Left lung (tissue), 10 donors: Measurements from ENCODE around the gene OBP2B. TPM values are rescaled to one million over a fixed set of nuclear protein-coding genes. Genes with fewer than 3 reads are reported as not detected.

Experiments used
- ATAC-seq: fragments of 200-7000 bp; cut with Tn5 transposase; one replicate; pipeline ENCODE4 v1.9.1; 2020; ENCODE audit warnings: moderate library complexity
- DNase-seq, 4 donors: peaks; one replicate each; pipeline ENCODE4 v3.0.0-alpha.2; 2013 to 2020
- H3K27ac ChIP-seq, 2 donors: fragments of 200-600 bp; sonication (generic) in 1 of 2; one replicate each; pipeline versions ENCODE4 v1.5.0 to v1.8.0; 2020 to 2021
- H3K27me3 ChIP-seq, 2 donors: fragments of 200-600 bp; sonication (generic) in 1 of 2; one replicate each; pipeline versions ENCODE4 v1.5.0 to v1.8.0; 2020 to 2021
- H3K36me3 ChIP-seq, 2 donors: fragments of 200-600 bp; sonication (generic) in 1 of 2; one replicate each; pipeline versions ENCODE4 v1.5.0 to v1.8.0; 2020 to 2021
- H3K4me1 ChIP-seq, 2 donors: fragments of 200-600 bp; one replicate each; pipeline ENCODE4 v1.8.0; 2021
- H3K4me3 ChIP-seq, 2 donors: fragments of 200-600 bp; sonication (generic) in 1 of 2; one replicate each; pipeline versions ENCODE4 v1.5.0 to v1.8.0; 2020 to 2021; ENCODE audit warnings: mild to moderate bottlenecking in 1 of 2
- H3K9me3 ChIP-seq, 2 donors: fragments of 200-600 bp; sonication (generic) in 1 of 2; one replicate each; pipeline versions ENCODE4 v1.5.0 to v1.8.0; 2020 to 2021
- CTCF ChIP-seq, 2 donors: fragments of 200-600 bp; sonication (generic) in 1 of 2; IDR thresholded peaks; one replicate each; pipeline versions ENCODE4 v1.5.0 to v1.8.0; 2021; ENCODE audit warnings: antibody characterized with exemption in 2 of 2
- intact Hi-C, 2 donors: fragments of 100-400 bp; cut with DNase I; formaldehyde crosslinking; loops; one replicate each; pipeline versions ENCODE4 v1.11.2 to v1.14.2; 2022
- polyA plus RNA-seq, 6 donors: library from polyadenylated mRNA; unstranded; fragments of 120-200 nt; gene quantifications; one replicate each; pipeline ENCODE4 v1.2.1, GENCODE V29; 2013; ENCODE audit not compliant: insufficient read length in 6 of 6
- total RNA-seq, 2 donors: library from RNA; stranded (reverse); fragmentation: NEBNext Ultra II Directional; extraction: Animal tissue kit (Norgen Biotek cat#: 25700); gene quantifications; one replicate each; pipeline ENCODE4 v1.2.1, GENCODE V29; 2021
- donor health status: DM: no; HTN: yes; CAD: no.
- donor health status: DM: no; HTN: no; CAD: no.

The OBP2B gene
- total and polyA plus RNA-seq, 8 donors, result not detected

GRCh38 chr9:133160742-133161546, 48.1 kb downstream of the OBP2B start:
- H3K27ac ChIP-seq, result peak overlapping the region in 1 of 2 donors; percentile 23
- DNase-seq, result peak in 2 of 4 donors; percentile 71 to 80
- H3K36me3 ChIP-seq, result peaks cover 0 to 30% of the 10 kb centered on the region in 2 donors
- peak; percentile 76 to 90 for TF ChIP-seq CTCF (IDR thresholded peaks at IDR 0.05)
- no peak overlapping the region for H3K4me3 ChIP-seq
- peak; percentile 83 for ATAC-seq
- H3K4me1 ChIP-seq, result peaks cover 17 to 40% of the 10 kb centered on the region in 2 donors
- H3K9me3 ChIP-seq, result no peaks in the 10 kb centered on the region
- intact Hi-C loops, result no loop called here
- peaks cover 0 to 20% of the 10 kb centered on the region in 2 donors for H3K27me3 ChIP-seq

- no peak overlapping the region for H3K4me3 ChIP-seq
- no peak for TF ChIP-seq CTCF (IDR thresholded peaks at IDR 0.05)
- peaks cover 0 to 52% of the 10 kb centered on the region in 2 donors for H3K36me3 ChIP-seq
- no peak overlapping the region for H3K27ac ChIP-seq
- intact Hi-C loops, result no loop called here
- no peak for ATAC-seq
- H3K27me3 ChIP-seq, result peaks cover 0 to 14% of the 10 kb centered on the region in 2 donors
- H3K4me1 ChIP-seq, result peaks cover 15 to 30% of the 10 kb centered on the region in 2 donors
- DNase-seq, result peak in 1 of 4 donors; percentile 28
- H3K9me3 ChIP-seq, result no peaks in the 10 kb centered on the region
These were observed 50.4 kb downstream of the OBP2B start for GRCh38 chr9:133158695-133159094.

Other genes starting within 250 kb of the OBP2B start
- under 1 TPM; 0.18 to 0.90 TPM for gene GFI1B, start 230.6 kb downstream of the OBP2B start, total RNA-seq
- gene GFI1B, start 230.6 kb downstream of the OBP2B start, polyA plus RNA-seq, result 1 to 10 TPM in 5 of 6 donors, under 1 TPM in 1; 0.77 to 1.4 (median 1.3) TPM
- 10 to 100 TPM; 37.3 to 41.5 TPM for gene GTF3C5, start 178.3 kb downstream of the OBP2B start, total RNA-seq
- 10 to 100 TPM; 65.1 to 69.5 (median 66.8) TPM for gene GTF3C5, start 178.3 kb downstream of the OBP2B start, polyA plus RNA-seq
- gene CEL, start 147.3 kb downstream of the OBP2B start, total RNA-seq, result 1 to 10 TPM in 1 of 2 donors, under 1 TPM in 1; 0.47 to 1.1 TPM
- 1 to 10 TPM; 1.5 to 2.6 (median 2.2) TPM for gene CEL, start 147.3 kb downstream of the OBP2B start, polyA plus RNA-seq
- 10 to 100 TPM; 56.4 to 58.9 TPM for gene RALGDS, start 88.0 kb downstream of the OBP2B start, total RNA-seq
- 10 to 100 TPM; 43.5 to 54.3 (median 48.2) TPM for gene RALGDS, start 88.0 kb downstream of the OBP2B start, polyA plus RNA-seq
- gene GBGT1, start 45.3 kb downstream of the OBP2B start, total RNA-seq, result 10 to 100 TPM; 22.2 to 45.1 TPM
- 1 to 10 TPM; 2.7 to 5.7 (median 4.6) TPM for gene GBGT1, start 45.3 kb downstream of the OBP2B start, polyA plus RNA-seq
- 1 to 10 TPM; 5.7 to 7.9 TPM for gene ABO, start 66.0 kb upstream of the OBP2B start, total RNA-seq
- gene ABO, start 66.0 kb upstream of the OBP2B start, polyA plus RNA-seq, result 1 to 10 TPM; 2.6 to 6.3 (median 4.3) TPM
- 10 to 100 TPM; 10.9 to 16.7 TPM for gene SURF6, start 126.9 kb upstream of the OBP2B start, total RNA-seq
- 10 to 100 TPM; 25.6 to 31.4 (median 26.6) TPM for gene SURF6, start 126.9 kb upstream of the OBP2B start, polyA plus RNA-seq
- 10 to 100 TPM; 21.8 to 29.2 TPM for gene MED22, start 138.9 kb upstream of the OBP2B start, total RNA-seq
- 10 to 100 TPM; 23.2 to 28.2 (median 26.3) TPM for gene MED22, start 138.9 kb upstream of the OBP2B start, polyA plus RNA-seq
- gene RPL7A, start 139.0 kb upstream of the OBP2B start, total RNA-seq, result 1,000 to 10,000 TPM; 1,624 to 1,706 TPM
- 1,000 to 10,000 TPM; 2,858 to 3,322 (median 3,107) TPM for gene RPL7A, start 139.0 kb upstream of the OBP2B start, polyA plus RNA-seq
- 10 to 100 TPM; 40.4 to 46.1 TPM for gene SURF1, start 147.2 kb upstream of the OBP2B start, total RNA-seq
- gene SURF1, start 147.2 kb upstream of the OBP2B start, polyA plus RNA-seq, result 10 to 100 TPM; 27.9 to 35.2 (median 30.2) TPM
- 10 to 100 TPM; 11.8 to 16.2 TPM for gene SURF2, start 147.3 kb upstream of the OBP2B start, total RNA-seq
- 10 to 100 TPM; 14.9 to 23.0 (median 16.8) TPM for gene SURF2, start 147.3 kb upstream of the OBP2B start, polyA plus RNA-seq
- 100 to 1,000 TPM; 232 to 252 TPM for gene SURF4, start 166.8 kb upstream of the OBP2B start, total RNA-seq
- gene SURF4, start 166.8 kb upstream of the OBP2B start, polyA plus RNA-seq, result 100 to 1,000 TPM; 117 to 155 (median 122) TPM
- gene STKLD1, start 167.1 kb upstream of the OBP2B start, total RNA-seq, result under 1 TPM; 0.82 to 0.99 TPM
- 1 to 10 TPM; 3.0 to 6.1 (median 3.6) TPM for gene STKLD1, start 167.1 kb upstream of the OBP2B start, polyA plus RNA-seq
- 10 to 100 TPM; 16.9 to 23.4 TPM for gene REXO4, start 208.8 kb upstream of the OBP2B start, total RNA-seq
- 10 to 100 TPM; 27.2 to 29.1 (median 28.1) TPM for gene REXO4, start 208.8 kb upstream of the OBP2B start, polyA plus RNA-seq
- gene ADAMTS13, start 213.1 kb upstream of the OBP2B start, total RNA-seq, result 1 to 10 TPM; 1.2 to 4.1 TPM
- gene ADAMTS13, start 213.1 kb upstream of the OBP2B start, polyA plus RNA-seq, result 10 to 100 TPM in 1 of 6 donors, 1 to 10 TPM in 5; 5.9 to 11.1 (median 8.4) TPM